ENCODE results near the gene ZNF469.

DNA sequence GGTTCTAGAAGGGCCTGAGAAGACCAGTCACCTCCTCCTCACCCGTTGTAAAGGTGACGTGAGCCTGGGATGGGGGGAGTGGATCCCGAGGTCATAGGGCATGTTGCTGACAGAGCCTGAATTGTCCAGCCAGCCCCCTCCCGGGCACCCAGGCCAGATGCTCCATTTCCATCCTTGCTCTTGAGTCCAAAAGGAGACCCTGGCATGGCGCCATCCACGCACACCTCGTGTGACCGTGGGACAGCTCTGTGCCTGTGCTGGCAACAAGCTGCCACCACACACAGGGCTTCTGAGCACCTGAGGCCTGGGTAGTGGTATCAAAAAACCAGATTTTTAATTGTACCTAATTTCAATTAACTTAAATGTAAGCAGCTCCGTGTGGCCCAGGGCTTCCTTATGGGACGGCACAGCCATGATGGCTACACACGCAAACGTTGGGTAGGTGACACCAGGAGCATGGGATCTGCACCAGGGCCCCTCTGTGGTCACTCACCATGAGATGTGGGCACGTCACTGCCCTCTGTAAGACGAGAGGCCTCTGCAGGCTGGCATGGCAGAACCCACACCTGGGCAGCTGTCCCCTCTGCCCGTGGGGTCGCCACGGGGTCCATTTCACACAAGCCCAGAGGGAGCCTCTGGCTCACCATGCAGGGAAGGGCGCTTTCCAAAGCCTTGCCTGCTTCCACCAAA lies 37.6 kb upstream of the ZNF469 start:
- TF ChIP-seq, protein P1, sequence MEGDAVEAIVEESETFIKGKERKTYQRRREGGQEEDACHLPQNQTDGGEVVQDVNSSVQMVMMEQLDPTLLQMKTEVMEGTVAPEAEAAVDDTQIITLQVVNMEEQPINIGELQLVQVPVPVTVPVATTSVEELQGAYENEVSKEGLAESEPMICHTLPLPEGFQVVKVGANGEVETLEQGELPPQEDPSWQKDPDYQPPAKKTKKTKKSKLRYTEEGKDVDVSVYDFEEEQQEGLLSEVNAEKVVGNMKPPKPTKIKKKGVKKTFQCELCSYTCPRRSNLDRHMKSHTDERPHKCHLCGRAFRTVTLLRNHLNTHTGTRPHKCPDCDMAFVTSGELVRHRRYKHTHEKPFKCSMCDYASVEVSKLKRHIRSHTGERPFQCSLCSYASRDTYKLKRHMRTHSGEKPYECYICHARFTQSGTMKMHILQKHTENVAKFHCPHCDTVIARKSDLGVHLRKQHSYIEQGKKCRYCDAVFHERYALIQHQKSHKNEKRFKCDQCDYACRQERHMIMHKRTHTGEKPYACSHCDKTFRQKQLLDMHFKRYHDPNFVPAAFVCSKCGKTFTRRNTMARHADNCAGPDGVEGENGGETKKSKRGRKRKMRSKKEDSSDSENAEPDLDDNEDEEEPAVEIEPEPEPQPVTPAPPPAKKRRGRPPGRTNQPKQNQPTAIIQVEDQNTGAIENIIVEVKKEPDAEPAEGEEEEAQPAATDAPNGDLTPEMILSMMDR (optimal IDR thresholded peaks at IDR 0.05 in 1 of 3, IDR thresholded peaks at IDR 0.05 in 1 of 3, conservative IDR thresholded peaks at IDR 0.05 in 1 of 3; ENCODE audit: extremely low read depth in 1 of 3, insufficient read depth in 2 of 3, low read length in 3 of 3) = no peak
- no peak for TF ChIP-seq EZH2 (IDR thresholded peaks at IDR 0.05; ENCODE audit: low read length)
